Vagina (tissue), 2 donors: ENCODE data around the gene CNOT4.

Experiments used
- CTCF ChIP-seq, 3 experiments: fragments of 450-650 bp in 2 of 3; fragments of 200-600 bp in 1 of 3; sonication (generic) in 1 of 3; IDR thresholded peaks; one replicate each; pipeline ENCODE4 v1.5.1; 2017 to 2019; ENCODE audit warnings: antibody characterized with exemption in 3 of 3, mild to moderate bottlenecking in 2 of 3, moderate library complexity in 2 of 3
- POLR2A ChIP-seq, 2 donors: fragments of 450-650 bp; IDR thresholded peaks; one replicate each; pipeline ENCODE4 v1.6.1; 2017; ENCODE audit warnings: antibody characterized with exemption in 2 of 2, mild to moderate bottlenecking in 2 of 2, moderate library complexity in 2 of 2
- POLR2AphosphoS5 ChIP-seq, 2 donors: sonication (generic); formaldehyde crosslinking; IDR thresholded peaks; one replicate each; pipeline ENCODE4 v1.9.0; 2017; ENCODE audit warnings: antibody characterized with exemption in 2 of 2, mild to moderate bottlenecking in 2 of 2, low read depth in 1 of 2; ENCODE audit not compliant: insufficient read depth in 1 of 2

- TF ChIP-seq CTCF (IDR thresholded peaks at IDR 0.05) (no peak), POLR2A (IDR thresholded peaks at IDR 0.05) (no peak), POLR2AphosphoS5 (IDR thresholded peaks at IDR 0.05; ENCODE audit: insufficient read depth in 1 of 2, low read depth in 1 of 2) (no peak)
Measured at GRCh38 chr7:135386776-135387175, 123.1 kb downstream of the CNOT4 start.
